HepG2 (cell line): Measurements from ENCODE around the gene ST8SIA3. TPM values are rescaled to one million over a fixed set of nuclear protein-coding genes. Genes with fewer than 3 reads are reported as not detected.

Experiments used
- CAMTA2 ChIP-seq: sonication (generic); formaldehyde crosslinking; IDR thresholded peaks from 2 replicates; pipeline ENCODE4 v1.4.0; 2020; ENCODE audit warnings: mild to moderate bottlenecking, missing genetic modification reagents, borderline replicate concordance
- IKZF4 ChIP-seq: sonication (generic); formaldehyde crosslinking; IDR thresholded peaks from 2 replicates; pipeline ENCODE4 v1.5.1; 2020; ENCODE audit warnings: borderline replicate concordance, mild to moderate bottlenecking, low read depth, missing genetic modification reagents; ENCODE audit errors: not compliant biosample characterization
- MED1 ChIP-seq: sonication (generic); formaldehyde crosslinking; IDR thresholded peaks from 2 replicates; pipeline ENCODE4 v1.4.0; 2020; ENCODE audit warnings: missing genetic modification reagents
- MED13 ChIP-seq: sonication (generic); formaldehyde crosslinking; IDR thresholded peaks from 2 replicates; pipeline ENCODE4 v1.5.0; 2020; ENCODE audit warnings: missing genetic modification reagents
- MEIS1 ChIP-seq: sonication (generic); formaldehyde crosslinking; IDR thresholded peaks from 2 replicates; pipeline ENCODE4 v1.9.0; 2021; ENCODE audit warnings: mild to moderate bottlenecking, missing genetic modification reagents, moderate library complexity, borderline replicate concordance
- POGZ ChIP-seq: sonication (generic); formaldehyde crosslinking; IDR thresholded peaks from 2 replicates; pipeline ENCODE4 v1.4.0; 2020; ENCODE audit warnings: mild to moderate bottlenecking, missing genetic modification reagents
- RXRA ChIP-seq: sonication (generic); formaldehyde crosslinking; IDR thresholded peaks from 2 replicates; pipeline ENCODE4 v1.5.1; 2020; ENCODE audit warnings: missing genetic modification reagents
- ZFP1 ChIP-seq: IDR thresholded peaks from 2 replicates; pipeline ENCODE4 v1.6.1; 2016
- ZFP90 ChIP-seq: sonication (generic); formaldehyde crosslinking; IDR thresholded peaks from 2 replicates; pipeline ENCODE4 v1.8.0; 2022; ENCODE audit warnings: missing genetic modification reagents, mild to moderate bottlenecking, inconsistent platforms, borderline replicate concordance
- ZFX ChIP-seq: sonication (generic); formaldehyde crosslinking; IDR thresholded peaks from 2 replicates; pipeline ENCODE4 v1.4.0; 2020; ENCODE audit warnings: mild to moderate bottlenecking, low read depth, missing genetic modification reagents, moderate library complexity
- ZNF3 ChIP-seq: IDR thresholded peaks from 2 replicates; pipeline ENCODE4 v1.7.0; 2017; ENCODE audit warnings: inconsistent platforms
- ZNF441 ChIP-seq: sonication (generic); formaldehyde crosslinking; IDR thresholded peaks from 2 replicates; pipeline ENCODE4 v1.7.0; 2021; ENCODE audit warnings: missing genetic modification reagents, borderline replicate concordance
- ZNF550 ChIP-seq: sonication (generic); formaldehyde crosslinking; IDR thresholded peaks from 2 replicates; pipeline ENCODE4 v1.4.0; 2020; ENCODE audit warnings: mild to moderate bottlenecking, missing genetic modification reagents, borderline replicate concordance
- ZNF646 ChIP-seq: sonication (generic); formaldehyde crosslinking; IDR thresholded peaks from 2 replicates; pipeline ENCODE4 v1.9.0; 2021; ENCODE audit warnings: mild to moderate bottlenecking, missing genetic modification reagents
- ZNF766 ChIP-seq: sonication (generic); formaldehyde crosslinking; IDR thresholded peaks from 2 replicates; pipeline ENCODE4 v1.5.0; 2020; ENCODE audit warnings: missing genetic modification reagents, borderline replicate concordance
- polyA plus RNA-seq, 8 experiments: library from polyadenylated mRNA; depleted of rRNA in 3 of 8; stranded (reverse) in 7 of 8; unstranded in 1 of 8; fragments of >200 nt; fragmentation: Illumina TruSeq in 4 of 8; extraction: Trizol in 4 of 8; gene quantifications; 2 replicates each; pipeline versions ENCODE4 v1.2.1 to v1.2.3, GENCODE V29; 2011 to 2016; ENCODE audit warnings: low read depth in 4 of 8, missing spikeins in 1 of 8, mixed read lengths in 1 of 8; ENCODE audit not compliant: insufficient read depth in 1 of 8
- total RNA-seq, 5 experiments: library from RNA; depleted of rRNA; stranded (reverse); fragments of >200 nt; fragmentation: Illumina TruSeq; extraction: Trizol; gene quantifications; 2 replicates each; pipeline ENCODE4 v1.2.3, GENCODE V29; 2016; ENCODE audit warnings: low read depth in 1 of 5
- TF ChIP-seq, protein P1 (sequence below): fragments of 450-650 bp; IDR thresholded peaks from 2 replicates; pipeline ENCODE4 v1.6.1; 2017; ENCODE audit warnings: mild to moderate bottlenecking
- TF ChIP-seq, protein P2 (sequence below): sonication (generic); formaldehyde crosslinking; IDR thresholded peaks from 2 replicates; pipeline ENCODE4 v1.5.0; 2020; ENCODE audit warnings: mild to moderate bottlenecking, missing genetic modification reagents, moderate library complexity

ST8SIA3 gene
- total and polyA plus RNA-seq, 2 of the 13 experiments (the other 11 are each of a cell fraction or from before 2014, with no cell fraction given) = not detected

DNA sequence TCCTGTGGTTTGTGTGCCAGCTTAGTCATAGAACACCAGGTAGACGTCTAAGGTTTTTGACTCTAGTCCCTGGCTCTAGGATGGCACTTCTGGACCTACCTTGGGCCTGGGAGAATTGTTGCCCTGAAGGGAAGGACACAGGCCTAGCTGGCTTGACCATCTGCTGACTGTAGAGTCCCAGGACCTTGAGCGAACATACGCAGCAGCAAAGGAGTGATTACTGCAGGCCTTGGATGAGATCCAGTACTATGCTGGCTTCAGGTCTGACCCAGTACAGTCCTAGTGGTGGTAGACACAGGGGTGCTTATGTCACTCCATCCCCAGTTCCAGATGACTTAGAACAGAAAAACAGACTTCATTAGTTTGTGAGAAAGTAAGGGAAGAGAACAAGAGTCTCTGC is 37.7 kb downstream of the ST8SIA3 start (continued):
- TF ChIP-seq ZNF646 (CRISPR knock-in tag) (no peak), CAMTA2 (CRISPR knock-in tag) (no peak), MEIS1 (CRISPR knock-in tag) (no peak), MED1 (CRISPR knock-in tag) (no peak), IKZF4 (CRISPR knock-in tag) (no peak), ZNF550 (CRISPR knock-in tag) (no peak), ZFX (CRISPR knock-in tag) (no peak), MED13 (no peak), RXRA (CRISPR knock-in tag) (no peak), POGZ (CRISPR knock-in tag) (no peak), ZFP1 (CRISPR knock-in tag) (no peak), ZFP90 (CRISPR knock-in tag) (no peak), ZNF3 (CRISPR knock-in tag) (no peak), ZNF766 (CRISPR knock-in tag) (no peak), ZNF441 (CRISPR knock-in tag) (no peak)
- TF ChIP-seq, protein P1, sequence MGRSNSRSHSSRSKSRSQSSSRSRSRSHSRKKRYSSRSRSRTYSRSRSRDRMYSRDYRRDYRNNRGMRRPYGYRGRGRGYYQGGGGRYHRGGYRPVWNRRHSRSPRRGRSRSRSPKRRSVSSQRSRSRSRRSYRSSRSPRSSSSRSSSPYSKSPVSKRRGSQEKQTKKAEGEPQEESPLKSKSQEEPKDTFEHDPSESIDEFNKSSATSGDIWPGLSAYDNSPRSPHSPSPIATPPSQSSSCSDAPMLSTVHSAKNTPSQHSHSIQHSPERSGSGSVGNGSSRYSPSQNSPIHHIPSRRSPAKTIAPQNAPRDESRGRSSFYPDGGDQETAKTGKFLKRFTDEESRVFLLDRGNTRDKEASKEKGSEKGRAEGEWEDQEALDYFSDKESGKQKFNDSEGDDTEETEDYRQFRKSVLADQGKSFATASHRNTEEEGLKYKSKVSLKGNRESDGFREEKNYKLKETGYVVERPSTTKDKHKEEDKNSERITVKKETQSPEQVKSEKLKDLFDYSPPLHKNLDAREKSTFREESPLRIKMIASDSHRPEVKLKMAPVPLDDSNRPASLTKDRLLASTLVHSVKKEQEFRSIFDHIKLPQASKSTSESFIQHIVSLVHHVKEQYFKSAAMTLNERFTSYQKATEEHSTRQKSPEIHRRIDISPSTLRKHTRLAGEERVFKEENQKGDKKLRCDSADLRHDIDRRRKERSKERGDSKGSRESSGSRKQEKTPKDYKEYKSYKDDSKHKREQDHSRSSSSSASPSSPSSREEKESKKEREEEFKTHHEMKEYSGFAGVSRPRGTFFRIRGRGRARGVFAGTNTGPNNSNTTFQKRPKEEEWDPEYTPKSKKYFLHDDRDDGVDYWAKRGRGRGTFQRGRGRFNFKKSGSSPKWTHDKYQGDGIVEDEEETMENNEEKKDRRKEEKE = no peak
- TF ChIP-seq, protein P2, sequence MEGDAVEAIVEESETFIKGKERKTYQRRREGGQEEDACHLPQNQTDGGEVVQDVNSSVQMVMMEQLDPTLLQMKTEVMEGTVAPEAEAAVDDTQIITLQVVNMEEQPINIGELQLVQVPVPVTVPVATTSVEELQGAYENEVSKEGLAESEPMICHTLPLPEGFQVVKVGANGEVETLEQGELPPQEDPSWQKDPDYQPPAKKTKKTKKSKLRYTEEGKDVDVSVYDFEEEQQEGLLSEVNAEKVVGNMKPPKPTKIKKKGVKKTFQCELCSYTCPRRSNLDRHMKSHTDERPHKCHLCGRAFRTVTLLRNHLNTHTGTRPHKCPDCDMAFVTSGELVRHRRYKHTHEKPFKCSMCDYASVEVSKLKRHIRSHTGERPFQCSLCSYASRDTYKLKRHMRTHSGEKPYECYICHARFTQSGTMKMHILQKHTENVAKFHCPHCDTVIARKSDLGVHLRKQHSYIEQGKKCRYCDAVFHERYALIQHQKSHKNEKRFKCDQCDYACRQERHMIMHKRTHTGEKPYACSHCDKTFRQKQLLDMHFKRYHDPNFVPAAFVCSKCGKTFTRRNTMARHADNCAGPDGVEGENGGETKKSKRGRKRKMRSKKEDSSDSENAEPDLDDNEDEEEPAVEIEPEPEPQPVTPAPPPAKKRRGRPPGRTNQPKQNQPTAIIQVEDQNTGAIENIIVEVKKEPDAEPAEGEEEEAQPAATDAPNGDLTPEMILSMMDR (CRISPR knock-in tag) = no peak
